Measurements from ENCODE around the gene HIVEP3. TPM values are rescaled to one million over a fixed set of nuclear protein-coding genes. Genes with fewer than 3 reads are reported as not detected.

HIVEP3 gene
- total RNA-seq: 1.9 and 2.4 TPM in 2 replicates

DNA sequence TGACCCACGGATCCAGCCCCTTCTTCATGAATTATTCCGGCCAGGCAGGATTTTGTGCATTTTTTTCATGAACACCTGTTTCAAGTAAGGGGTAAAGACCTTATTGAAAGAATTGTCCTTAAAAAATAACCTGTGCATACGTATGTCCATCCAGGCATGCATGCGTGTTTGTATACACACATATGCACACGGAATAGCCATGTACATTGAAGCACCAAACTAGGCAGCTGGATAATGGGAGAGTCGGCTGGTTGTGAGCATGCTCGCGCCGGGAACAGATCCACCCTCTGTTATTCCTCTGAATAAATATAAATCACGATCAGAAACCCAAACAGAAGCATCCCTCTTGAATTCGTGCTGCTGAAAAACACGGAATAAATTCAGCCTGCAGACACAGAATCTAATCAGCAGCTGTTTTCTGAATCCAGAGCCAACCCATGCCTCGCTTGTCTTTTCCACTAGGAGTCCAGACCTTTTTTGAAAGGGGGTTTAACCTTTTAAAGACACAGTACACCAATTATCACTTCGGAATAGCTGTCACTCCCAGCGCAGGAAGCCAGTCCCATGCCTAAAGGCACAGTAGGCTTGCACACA, at the start of gene HIVEP3:
Gene HIVEP3 (minus strand): TSS at position 473 of the 594 bp plus-strand sequence.

DNA sequence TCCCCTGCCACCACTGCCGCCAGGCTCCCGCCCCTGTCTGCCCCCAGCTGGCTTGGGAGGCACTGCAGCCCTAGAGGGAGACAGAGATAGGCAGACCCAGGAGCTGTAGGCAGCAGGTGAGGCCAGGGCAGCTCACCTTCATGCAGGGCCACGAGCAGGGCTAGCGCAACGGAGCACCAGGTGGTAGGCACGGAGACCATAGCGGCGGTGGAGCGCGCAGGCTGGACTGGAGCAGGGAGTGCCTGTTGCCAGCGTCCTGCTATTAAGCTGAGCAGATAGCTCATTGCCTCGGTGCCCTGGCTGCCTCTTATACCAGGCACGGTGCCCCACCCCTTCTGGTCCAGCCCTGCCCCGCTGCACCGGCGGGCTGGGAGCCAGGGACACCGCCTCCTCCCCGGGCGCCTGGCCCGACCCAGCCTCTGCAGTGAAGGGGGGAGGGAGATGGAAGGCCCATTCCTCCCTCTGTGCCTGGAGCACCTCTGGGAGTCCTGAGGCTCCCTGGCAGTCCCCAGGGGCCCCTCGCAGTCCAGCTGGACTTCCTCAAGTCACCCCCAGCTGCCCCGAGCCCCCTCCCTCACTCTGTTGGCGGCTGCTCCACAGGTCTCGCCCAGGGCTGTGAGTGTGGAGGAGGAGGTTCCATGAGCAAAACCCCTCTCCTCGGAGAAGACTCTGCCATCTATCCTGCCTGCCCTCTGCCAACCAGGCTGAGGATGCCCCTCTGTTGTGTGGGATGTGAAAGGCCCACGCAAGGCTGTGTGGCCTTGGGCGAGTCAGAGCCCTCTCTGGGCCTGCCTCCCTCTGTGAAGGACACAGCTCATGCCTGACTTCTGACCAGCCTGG, 434.1 kb downstream of the HIVEP3 start, which contains the start of gene EDN2:
Gene EDN2 (minus strand): TSS at position 282 of the 840 bp plus-strand sequence. CDS start 82 bp downstream, at position 200.

Other genes with a start within 250 kb of the HIVEP3 start
- not detected in 2 replicates for gene GUCA2B, start 234.5 kb upstream of the HIVEP3 start, total RNA-seq
- not detected in 2 replicates for gene GUCA2A, start 245.8 kb upstream of the HIVEP3 start, total RNA-seq

Measured in bronchus fibroblast of lung (primary cell).